ENCODE measurements around the gene RUFY4.
"Not testable (repeated sequence)": the region's sequence is repeated elsewhere in the genome, so short reads cannot be mapped to it uniquely, and the experiment has no call there.

The RUFY4 gene

GRCh38 chr2:218082586-218083351 is 13.7 kb downstream of the RUFY4 start:
- no peak for DNase-seq (ENCODE audit: low read depth in 2 of 2)

- no peak for DNase-seq (ENCODE audit: low read depth in 2 of 2)
Observed at GRCh38 chr2:218083352-218083676, 14.3 kb downstream of the RUFY4 start.

- no peak for DNase-seq (ENCODE audit: low read depth in 2 of 2)
Observed at GRCh38 chr2:218086478-218086877, 17.4 kb downstream of the RUFY4 start.

GRCh38 chr2:218089259-218089658 is 20.2 kb downstream of the RUFY4 start:
- DNase-seq (ENCODE audit: low read depth in 2 of 2), result no peak

GRCh38 chr2:218091746-218092145 is 22.7 kb downstream of the RUFY4 start:
- no peak for DNase-seq (ENCODE audit: low read depth in 2 of 2)

- no peak for DNase-seq (ENCODE audit: low read depth in 2 of 2)
Observed at GRCh38 chr2:218093879-218094278, 24.8 kb downstream of the RUFY4 start.

- no peak for DNase-seq (ENCODE audit: low read depth in 2 of 2)
Observed at GRCh38 chr2:218095853-218096252, 26.8 kb downstream of the RUFY4 start.

GRCh38 chr2:218097975-218098374 is 28.9 kb downstream of the RUFY4 start:
- no peak for DNase-seq (ENCODE audit: low read depth in 2 of 2)

- DNase-seq (ENCODE audit: low read depth in 2 of 2), result not testable (repeated sequence)
Observed at GRCh38 chr2:218108834-218109233, 39.8 kb downstream of the RUFY4 start.

- not testable (repeated sequence) for DNase-seq (ENCODE audit: low read depth in 2 of 2)
Observed at GRCh38 chr2:218121789-218122188, 52.7 kb downstream of the RUFY4 start.

- not testable (repeated sequence) for DNase-seq (ENCODE audit: low read depth in 2 of 2)
Observed at GRCh38 chr2:218122286-218122685, 53.2 kb downstream of the RUFY4 start.

- DNase-seq (ENCODE audit: low read depth in 2 of 2), result no peak
Observed at GRCh38 chr2:218123986-218124385, 54.9 kb downstream of the RUFY4 start.

- no peak for DNase-seq (ENCODE audit: low read depth in 2 of 2)
Observed at GRCh38 chr2:218125095-218125494, 56.0 kb downstream of the RUFY4 start.

GRCh38 chr2:218125626-218126080 is 56.6 kb downstream of the RUFY4 start, which contains the start of gene CXCR2:
Gene CXCR2, plus strand, starts transcription at chr2:218126028. Its CDS starts 8,774 bp downstream, at chr2:218134802.
- no peak for DNase-seq (ENCODE audit: low read depth in 2 of 2)

GRCh38 chr2:218127929-218128455 is 58.9 kb downstream of the RUFY4 start:
- DNase-seq (ENCODE audit: low read depth in 2 of 2), result no peak

GRCh38 chr2:218128781-218129457 is 59.9 kb downstream of the RUFY4 start:
- DNase-seq (ENCODE audit: low read depth in 2 of 2), result no peak

- no peak for DNase-seq (ENCODE audit: low read depth in 2 of 2)
Observed at GRCh38 chr2:218129458-218130135, 60.5 kb downstream of the RUFY4 start.

- no peak for DNase-seq (ENCODE audit: low read depth in 2 of 2)
Observed at GRCh38 chr2:218130377-218130776, 61.3 kb downstream of the RUFY4 start.

GRCh38 chr2:218130822-218131221 is 61.8 kb downstream of the RUFY4 start:
- DNase-seq (ENCODE audit: low read depth in 2 of 2), result no peak

GRCh38 chr2:218137514-218137913 is 68.5 kb downstream of the RUFY4 start:
- DNase-seq (ENCODE audit: low read depth in 2 of 2), result no peak

GRCh38 chr2:218138047-218138446 is 69.0 kb downstream of the RUFY4 start:
- no peak for DNase-seq (ENCODE audit: low read depth in 2 of 2)
